IPS-11a (cell line): ENCODE data around the gene DYSF.

Source experiments
- H3K4me3 ChIP-seq: one replicate; pipeline ENCODE4 v1.5.1; 2013; ENCODE audit warnings: low read depth, low read length, control low read depth

DYSF gene

GRCh38 chr2:71700658-71701397, 247.5 kb downstream of the DYSF start:
- H3K4me3 ChIP-seq: no peak overlapping the region

DNA sequence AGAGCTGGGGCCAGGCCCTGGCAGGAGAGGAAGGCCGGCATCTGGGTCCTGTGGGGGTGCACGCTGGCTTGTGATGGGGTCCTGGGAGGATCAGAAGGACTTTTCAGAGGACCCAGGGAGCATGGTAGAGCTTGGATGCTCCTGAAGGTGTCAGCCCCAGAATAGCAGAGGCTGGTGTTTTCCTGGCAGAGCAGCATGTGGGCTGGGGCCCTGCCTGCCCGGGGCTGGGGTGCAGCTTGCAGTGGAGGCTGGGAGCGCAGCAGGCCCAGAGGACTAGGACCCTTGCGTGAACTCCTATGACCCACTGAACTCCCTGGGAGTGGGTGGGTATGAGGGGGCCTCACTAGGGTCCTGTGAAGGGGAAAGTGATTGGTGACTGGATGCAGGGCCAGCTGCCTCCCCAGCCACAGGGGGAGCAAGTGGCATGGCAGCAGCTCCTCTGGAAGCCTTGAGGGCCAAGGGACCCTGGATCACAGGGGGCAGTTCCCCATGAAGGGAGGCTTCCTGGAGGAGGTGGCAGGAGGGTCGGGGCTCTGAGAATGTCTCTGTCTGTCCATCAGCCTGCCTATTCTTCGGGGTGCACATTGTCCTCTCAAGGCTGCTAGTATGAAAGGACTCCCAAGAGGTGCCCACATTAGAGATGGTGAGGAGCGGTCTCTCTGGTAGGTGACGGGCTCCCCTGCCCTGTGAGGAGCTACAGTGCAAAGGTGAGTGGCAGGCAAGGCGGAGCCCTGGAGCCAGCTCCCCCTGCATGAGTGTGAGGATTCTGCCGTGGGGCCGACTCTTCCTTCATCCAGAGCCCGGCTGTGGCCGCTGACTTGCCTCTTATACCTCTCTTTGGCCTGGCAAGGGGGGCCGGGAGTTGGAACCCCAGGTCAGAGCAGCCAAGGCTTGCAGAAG, 249.0 kb downstream of the DYSF start:
- H3K4me3 ChIP-seq: no peak overlapping the region

DNA sequence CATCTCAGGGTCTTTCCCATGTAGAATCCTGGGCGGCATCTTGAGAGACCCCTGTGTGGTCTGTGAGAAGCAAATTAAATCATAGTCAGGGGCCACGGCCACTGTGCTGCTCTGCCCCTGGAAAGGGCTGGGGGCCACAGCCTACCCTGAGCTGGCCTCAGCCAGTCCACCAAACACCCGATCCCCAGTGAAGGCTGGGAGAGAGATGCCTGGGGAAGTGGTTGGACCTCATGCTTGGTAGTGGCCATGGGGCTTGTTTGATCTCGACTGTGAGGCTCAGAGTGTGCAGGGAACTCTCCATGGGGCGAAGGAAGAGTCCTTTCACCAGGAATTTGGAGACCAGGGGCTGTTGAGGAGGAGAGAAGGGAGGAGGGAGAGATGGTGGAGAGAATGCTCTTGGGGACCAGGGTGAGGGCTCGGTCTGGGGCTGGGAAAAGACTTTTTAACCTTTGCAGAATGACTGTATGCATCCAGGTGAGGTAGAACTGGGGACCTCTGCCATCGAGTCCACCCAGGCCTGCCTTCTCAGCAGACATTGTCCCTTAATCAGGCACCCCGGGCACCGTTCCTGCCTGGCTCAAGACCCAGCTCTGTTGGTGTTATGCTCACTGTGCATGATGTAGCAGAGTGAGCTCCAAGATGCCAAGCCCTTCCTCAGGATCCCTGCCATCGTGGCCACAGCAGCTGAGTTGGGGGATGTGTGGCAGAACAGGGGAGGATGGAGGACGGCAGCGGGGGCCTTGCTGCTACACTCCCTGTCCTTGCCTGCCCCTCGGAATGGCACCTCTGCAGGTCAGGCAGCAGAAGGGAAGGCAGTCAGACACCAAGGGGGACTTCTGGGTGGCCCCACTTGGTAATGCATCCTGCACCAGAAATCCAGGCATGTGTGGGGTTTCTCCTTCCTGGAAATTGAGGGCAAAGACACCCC, 249.9 kb downstream of the DYSF start:
- H3K4me3 ChIP-seq: no peak overlapping the region

GRCh38 chr2:71704131-71704561, 250.8 kb downstream of the DYSF start:
- no peak overlapping the region for H3K4me3 ChIP-seq

DNA sequence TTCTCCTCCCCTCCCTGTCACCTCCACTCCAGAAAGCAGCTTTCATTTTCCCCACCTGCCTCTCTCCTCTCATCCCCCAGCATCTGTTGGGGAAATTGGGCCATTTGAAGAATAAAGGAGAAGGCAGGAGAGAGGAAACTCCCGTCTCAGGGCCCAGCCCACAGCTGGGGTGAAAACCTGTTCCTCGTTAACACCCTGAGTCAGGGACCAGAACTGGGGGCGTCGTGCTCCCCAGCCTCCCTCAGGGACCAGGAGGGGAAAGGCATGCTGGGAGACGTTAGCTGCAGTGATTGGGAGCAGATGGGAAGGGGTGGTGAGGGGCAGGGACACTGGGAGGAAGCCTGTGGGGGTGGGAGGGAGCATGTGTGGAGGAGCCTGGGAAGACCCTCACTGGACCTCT, 251.3 kb downstream of the DYSF start:
- H3K4me3 ChIP-seq: no peak overlapping the region

DNA sequence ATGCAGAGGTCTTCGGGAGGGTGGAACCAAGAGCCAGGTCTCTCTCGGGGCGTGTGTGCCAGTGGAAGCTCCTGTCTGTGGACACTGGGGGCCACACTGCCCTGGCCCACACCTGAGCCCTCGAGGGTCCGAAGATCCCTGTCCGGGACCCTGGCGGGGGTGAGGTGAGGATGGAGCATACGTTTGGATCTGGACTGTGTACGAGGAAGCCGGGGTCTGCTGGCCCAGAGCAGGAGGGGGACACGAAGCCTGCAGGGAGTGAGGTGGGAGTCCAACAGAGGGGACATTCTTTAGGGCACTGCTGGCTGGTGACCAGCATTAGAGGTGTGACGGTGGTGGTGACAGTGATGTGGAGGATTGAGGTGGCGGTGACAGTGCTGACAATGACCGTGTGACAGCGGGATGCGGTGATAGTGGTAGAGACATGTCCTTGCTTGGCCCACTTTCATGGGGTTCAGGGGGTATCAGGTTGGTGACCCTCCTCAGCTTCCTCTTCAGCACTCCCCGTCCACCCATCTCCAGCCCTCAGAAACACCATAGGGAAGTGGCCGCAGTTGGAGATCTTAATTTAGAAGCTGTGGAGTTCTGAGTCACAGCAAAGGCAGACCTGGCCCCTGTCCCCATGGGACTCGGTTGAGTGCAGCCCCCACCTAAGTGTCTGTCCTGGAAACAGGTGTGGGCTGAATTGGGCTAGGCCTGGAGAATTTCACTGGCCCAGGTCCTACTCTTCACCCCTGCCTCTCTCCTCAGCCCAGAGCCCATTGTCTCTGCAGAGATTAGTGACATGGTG, 252.0 kb downstream of the DYSF start:
- H3K4me3 ChIP-seq: no peak overlapping the region

GRCh38 chr2:71706121-71706520, 252.8 kb downstream of the DYSF start:
- H3K4me3 ChIP-seq: no peak overlapping the region

- no peak overlapping the region for H3K4me3 ChIP-seq
Measured at GRCh38 chr2:71706836-71707235, 253.5 kb downstream of the DYSF start.

DNA sequence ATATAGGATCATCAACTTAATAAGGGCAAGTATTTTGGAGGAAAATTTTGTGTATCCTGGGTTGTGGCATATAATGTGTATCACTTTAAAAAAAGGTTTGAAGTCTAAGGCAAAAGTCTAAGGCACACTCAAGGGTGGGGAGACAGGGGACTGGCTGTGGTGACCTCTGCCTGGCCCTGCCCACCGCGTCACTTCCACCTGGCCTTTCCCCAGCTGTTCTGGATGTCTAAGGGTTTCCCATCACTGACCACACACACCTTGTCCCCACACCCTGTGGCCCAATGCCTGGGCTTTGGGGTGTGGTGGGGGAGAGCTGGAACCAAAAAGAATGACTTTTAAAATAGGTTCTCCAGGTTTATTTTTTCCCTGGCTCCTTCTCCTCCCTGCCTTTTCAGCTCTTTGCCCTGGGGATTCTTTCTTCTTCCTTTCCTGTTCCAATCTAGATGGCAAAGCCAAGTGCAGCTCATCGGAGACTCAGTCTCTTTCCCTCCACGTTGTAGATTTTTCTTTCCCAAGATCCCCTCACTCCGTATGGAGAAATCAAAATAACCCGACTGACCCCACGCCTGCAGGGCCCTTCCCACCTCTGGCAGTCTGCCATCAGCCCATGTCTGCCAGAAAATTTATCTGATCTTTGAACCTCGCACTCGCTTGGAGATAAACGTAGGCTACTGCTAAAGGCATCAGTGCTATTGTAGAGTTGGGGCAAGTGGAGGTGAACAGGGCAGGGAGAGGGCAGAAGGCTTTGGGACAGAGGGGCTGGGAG, 257.2 kb downstream of the DYSF start:
- H3K4me3 ChIP-seq: no peak overlapping the region

GRCh38 chr2:71711133-71711855, 257.9 kb downstream of the DYSF start:
- H3K4me3 ChIP-seq: no peak overlapping the region

- no peak overlapping the region for H3K4me3 ChIP-seq
Measured at GRCh38 chr2:71712158-71712818, 258.9 kb downstream of the DYSF start.

GRCh38 chr2:71713581-71714580, 260.5 kb downstream of the DYSF start:
- H3K4me3 ChIP-seq: no peak overlapping the region

DNA sequence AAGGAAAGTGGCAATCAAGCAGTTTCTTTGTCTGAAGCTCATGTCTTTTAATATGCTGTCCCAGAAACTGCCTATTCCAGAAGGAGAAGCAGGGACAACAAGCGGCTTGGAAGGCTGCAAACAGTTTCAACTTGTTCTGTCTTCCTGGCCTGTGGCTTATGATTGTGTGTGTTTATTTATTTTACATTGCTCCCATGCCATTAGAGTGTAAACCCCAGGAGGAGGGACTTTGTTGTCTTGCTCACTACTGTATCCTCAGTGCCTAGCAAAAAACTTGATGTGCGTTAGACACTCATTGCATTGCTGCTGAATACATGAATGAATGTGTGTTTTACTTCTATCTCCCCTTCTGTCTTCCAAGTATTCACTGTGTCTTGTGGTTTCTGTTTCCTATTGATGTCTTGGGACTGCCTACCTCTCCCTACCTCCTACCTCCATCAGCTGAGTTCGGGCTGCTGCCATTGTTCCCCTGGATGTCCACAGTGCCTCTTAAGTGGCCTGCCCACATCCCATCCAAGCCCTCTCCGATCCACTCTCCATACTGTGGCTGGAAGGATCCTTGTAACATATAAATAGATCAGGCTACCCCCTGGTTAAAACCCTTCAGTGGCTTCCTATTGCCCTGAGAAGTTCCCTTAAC, 261.4 kb downstream of the DYSF start:
- no peak overlapping the region for H3K4me3 ChIP-seq

- no peak overlapping the region for H3K4me3 ChIP-seq
Measured at GRCh38 chr2:71715241-71715750, 261.9 kb downstream of the DYSF start.

DNA sequence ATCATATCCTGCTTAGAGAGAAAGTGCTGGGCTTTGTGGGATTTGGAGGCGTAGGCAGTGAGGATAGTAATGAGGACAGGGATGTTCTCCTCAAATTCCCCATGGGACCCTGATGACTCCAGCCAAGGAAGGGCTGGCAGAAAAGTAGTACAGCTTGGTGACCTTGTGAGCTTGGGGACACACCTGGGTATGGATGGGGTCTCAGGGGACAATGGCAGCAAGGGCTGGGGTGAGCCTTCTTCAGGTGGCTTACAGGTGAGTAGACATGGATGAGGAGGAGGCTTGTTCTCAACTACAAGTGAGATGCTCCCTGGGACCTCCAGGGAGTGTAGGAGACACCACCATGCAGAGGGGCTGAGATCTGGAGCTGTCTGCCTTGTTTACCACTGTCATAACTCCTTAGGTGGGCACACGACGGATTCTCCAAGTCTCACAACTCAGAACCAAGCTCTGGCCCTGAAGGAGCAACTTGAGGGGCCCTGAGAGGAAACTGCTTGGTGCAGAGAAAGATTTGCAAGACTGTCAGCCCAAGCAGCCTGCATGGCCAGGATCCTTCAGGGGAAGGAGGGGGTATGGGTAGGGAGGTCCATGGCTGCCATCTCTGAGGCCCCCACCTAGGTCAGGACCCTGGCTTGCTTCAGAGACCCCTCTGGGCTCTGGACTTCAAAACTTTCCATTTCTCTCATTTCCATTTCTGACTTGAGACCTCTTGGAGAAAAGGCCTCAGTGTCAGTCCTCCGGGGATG, 262.8 kb downstream of the DYSF start:
- H3K4me3 ChIP-seq: no peak overlapping the region
